ENCODE measurements around the gene NCR2. TPM values are rescaled to one million over a fixed set of nuclear protein-coding genes. Genes with fewer than 3 reads are reported as not detected.

Gene NCR2
- total RNA-seq, 1 experiment from 2014 or later, result not detected

GRCh38 chr6:41325446-41326066 is 9.9 kb upstream of the NCR2 start:
- POLR2A ChIA-PET, result no interaction called here
- H3K27ac ChIP-seq (ENCODE audit: low read length), result no peak overlapping the region
- peaks cover 34% of the 10 kb centered on the region for H3K27me3 ChIP-seq (ENCODE audit: control insufficient read depth, insufficient read depth, low read length)
- CTCF ChIA-PET, result no interaction called here
- no peak overlapping the region for H3K4me3 ChIP-seq (ENCODE audit: low read depth in 2 of 2, low read length in 2 of 2)
- ATAC-seq (no peak), DNase-seq (ENCODE audit: low read depth, low spot score) (no peak)
- in situ Hi-C loops (cut with HindIII; ENCODE audit: low pct_unique_long_range_greater_than_20kb, low sequenced_read_pairs), result no loop called here
- peaks cover under 1% of the 10 kb centered on the region for H3K4me1 ChIP-seq (ENCODE audit: control insufficient read depth, insufficient read depth, low read length)
- TF ChIP-seq REST (IDR thresholded peaks at IDR 0.05; ENCODE audit: insufficient read depth in 1 of 2, low read depth in 2 of 2, low read length in 1 of 2), result no peak
- no peaks in the 10 kb centered on the region for H3K9me3 ChIP-seq (ENCODE audit: control insufficient read depth, insufficient read depth, low read depth, low read length)
- H3K36me3 ChIP-seq (ENCODE audit: control insufficient read depth, insufficient read depth, low read length), result no peaks in the 10 kb centered on the region
- intact Hi-C loops (cut with micrococcal nuclease; ENCODE audit: unreplicated experiment), result no loop called here
- BruUV-seq (replicated peaks), result no TSS peak

GRCh38 chr6:41326092-41326491 is 9.3 kb upstream of the NCR2 start:
- DNase-seq (ENCODE audit: low read depth, low spot score), result no peak
- Histone ChIP-seq H3K4me1 (ENCODE audit: control insufficient read depth, insufficient read depth, low read length) (no peaks in the 10 kb centered on the region), H3K27ac (ENCODE audit: low read length) (no peak overlapping the region), H3K4me3 (ENCODE audit: low read depth in 2 of 2, low read length in 2 of 2) (no peak overlapping the region), H3K9me3 (ENCODE audit: control insufficient read depth, insufficient read depth, low read depth, low read length) (no peaks in the 10 kb centered on the region), H3K36me3 (ENCODE audit: control insufficient read depth, insufficient read depth, low read length) (no peaks in the 10 kb centered on the region), H3K27me3 (ENCODE audit: control insufficient read depth, insufficient read depth, low read length) (peaks cover 38% of the 10 kb centered on the region)
- in situ Hi-C loops (cut with HindIII; ENCODE audit: low pct_unique_long_range_greater_than_20kb, low sequenced_read_pairs) (no loop called here), intact Hi-C loops (cut with micrococcal nuclease; ENCODE audit: unreplicated experiment) (no loop called here)
- TF ChIP-seq POLR2AphosphoS5 (IDR thresholded peaks at IDR 0.05; ENCODE audit: low read depth, low read length) (no peak), CTCF (IDR thresholded peaks at IDR 0.05) (no peak), TCF7L2 (IDR thresholded peaks at IDR 0.05; ENCODE audit: low read depth, low read length) (no peak), SIN3A (IDR thresholded peaks at IDR 0.05; ENCODE audit: borderline replicate concordance, insufficient read depth, low read depth, low read length) (no peak), REST (IDR thresholded peaks at IDR 0.05; ENCODE audit: insufficient read depth in 1 of 2, low read depth in 2 of 2, low read length in 1 of 2) (no peak)
- CTCF ChIA-PET, result no interaction called here
- BruUV-seq (replicated peaks), result no TSS peak
- POLR2A ChIA-PET, result no interaction called here
- no peak for ATAC-seq

All from Panc1 (cell line).